HG02885 (cell line): ENCODE measurements around the gene ITPRIP.

Source experiments
- ATAC-seq: cut with Tn5 transposase; IDR thresholded peaks from one replicate; pipeline ENCODE4 v1.9.1; 2021; ENCODE audit warnings: mild to moderate bottlenecking; ENCODE audit not compliant: unreplicated experiment, poor library complexity

The ITPRIP gene

GRCh38 chr10:104309980-104310978 is 28.0 kb downstream of the ITPRIP start:
- ATAC-seq, result no peak

- peak; percentile 84 for ATAC-seq
Measured at GRCh38 chr10:104308439-104308903, 29.8 kb downstream of the ITPRIP start.

DNA sequence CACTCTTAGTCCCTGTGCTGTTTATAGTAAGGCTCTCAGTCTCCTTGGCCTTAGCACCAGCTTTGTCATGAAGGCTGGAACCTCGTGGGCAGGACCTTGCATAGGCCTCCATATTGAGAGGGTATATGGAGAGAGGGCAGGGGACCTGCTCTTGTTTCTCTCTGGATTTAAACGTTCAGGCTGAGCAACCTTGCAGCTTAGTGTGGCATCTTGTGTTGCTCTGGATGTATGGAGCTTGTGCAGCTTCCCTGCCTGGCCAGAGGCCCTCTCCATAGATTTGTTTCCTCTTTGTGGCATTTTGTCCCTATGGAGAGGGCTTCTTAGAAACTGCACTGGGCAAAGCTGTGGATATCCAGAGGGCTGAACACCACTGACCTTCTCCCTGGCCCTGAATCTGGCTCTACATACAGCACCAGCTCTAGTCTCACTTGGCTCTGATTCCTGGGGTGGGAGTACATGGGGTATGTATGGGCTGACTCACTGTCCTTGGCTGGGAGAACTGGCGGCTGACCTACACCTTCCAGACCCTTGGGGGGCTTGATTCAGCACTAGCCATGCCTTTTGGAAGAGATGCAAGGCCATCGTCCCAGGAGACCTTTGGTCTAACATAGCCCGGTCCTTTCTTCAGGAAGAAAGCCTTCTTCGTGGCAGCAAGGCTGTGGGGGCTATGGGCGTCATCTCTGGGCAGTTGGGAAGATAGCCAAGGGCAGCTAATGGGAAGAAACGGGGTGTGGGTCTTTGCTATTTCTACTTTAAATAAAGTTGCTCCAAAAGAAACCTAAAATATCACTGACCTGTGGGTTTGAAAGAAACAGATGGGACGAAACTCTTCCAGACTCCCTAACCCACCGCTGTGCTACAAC is 30.5 kb downstream of the ITPRIP start:
- ATAC-seq, result no peak

DNA sequence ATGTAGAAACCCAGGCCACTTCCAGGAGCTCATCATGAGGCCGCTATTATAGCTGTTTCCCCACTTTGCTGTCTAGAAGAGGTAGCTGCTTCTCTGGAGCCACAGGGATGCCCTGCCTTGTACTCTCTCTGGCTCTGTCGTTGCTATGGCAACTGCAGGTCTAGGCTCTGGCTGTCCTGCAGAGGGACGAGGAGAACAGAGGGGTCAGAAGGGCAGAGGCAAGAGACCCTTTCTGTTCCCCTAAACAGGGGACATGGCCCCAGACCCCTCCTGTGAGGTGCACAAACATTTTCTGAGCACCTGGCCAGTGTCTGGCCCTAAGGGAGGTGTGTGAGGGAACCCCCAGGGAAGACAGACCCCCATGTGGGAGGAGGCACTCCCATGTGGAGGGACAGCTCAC is 31.4 kb downstream of the ITPRIP start:
- ATAC-seq, result no peak

- no peak for ATAC-seq
Measured at GRCh38 chr10:104304927-104305326, 33.3 kb downstream of the ITPRIP start.

- ATAC-seq, result no peak
Measured at GRCh38 chr10:104304356-104304745, 33.9 kb downstream of the ITPRIP start.

DNA sequence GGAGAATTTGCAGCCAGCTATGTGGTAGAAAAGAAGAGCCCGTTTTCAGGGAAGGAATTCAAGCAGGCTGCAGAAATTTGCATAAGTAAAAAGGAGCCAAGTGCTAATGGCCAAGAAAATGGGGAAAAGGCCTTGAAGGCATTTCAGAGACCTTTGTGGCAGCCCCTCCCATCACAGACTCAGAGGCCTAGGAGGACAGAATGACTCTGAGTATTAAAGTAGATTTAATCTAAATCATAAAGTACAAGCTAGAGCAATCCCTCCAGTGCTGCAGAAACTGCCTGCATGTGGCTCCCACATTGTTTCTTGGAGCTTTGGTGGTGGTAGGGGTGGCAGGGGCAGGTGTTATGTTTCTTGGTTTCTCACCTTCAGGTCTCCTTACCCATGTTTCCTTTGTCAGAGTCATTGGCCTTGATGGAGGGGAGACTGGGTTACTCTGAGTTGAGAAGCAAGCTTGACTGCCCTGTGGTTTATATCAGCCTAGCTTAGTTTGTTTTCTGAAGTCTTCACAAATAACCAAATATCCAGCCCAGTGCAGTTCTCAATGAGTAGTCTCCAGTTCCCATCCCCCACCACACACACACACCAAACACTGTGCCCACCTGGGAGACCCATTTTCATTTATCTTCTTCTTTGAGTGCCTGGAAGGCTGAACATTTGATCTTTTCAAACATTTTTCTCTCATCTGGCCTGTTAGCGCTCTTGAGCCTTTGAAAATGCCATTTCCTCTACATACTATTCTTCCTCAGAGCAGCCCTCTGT is 34.5 kb downstream of the ITPRIP start:
- no peak for ATAC-seq

GRCh38 chr10:104301907-104302690 is 36.2 kb downstream of the ITPRIP start:
- no peak for ATAC-seq

DNA sequence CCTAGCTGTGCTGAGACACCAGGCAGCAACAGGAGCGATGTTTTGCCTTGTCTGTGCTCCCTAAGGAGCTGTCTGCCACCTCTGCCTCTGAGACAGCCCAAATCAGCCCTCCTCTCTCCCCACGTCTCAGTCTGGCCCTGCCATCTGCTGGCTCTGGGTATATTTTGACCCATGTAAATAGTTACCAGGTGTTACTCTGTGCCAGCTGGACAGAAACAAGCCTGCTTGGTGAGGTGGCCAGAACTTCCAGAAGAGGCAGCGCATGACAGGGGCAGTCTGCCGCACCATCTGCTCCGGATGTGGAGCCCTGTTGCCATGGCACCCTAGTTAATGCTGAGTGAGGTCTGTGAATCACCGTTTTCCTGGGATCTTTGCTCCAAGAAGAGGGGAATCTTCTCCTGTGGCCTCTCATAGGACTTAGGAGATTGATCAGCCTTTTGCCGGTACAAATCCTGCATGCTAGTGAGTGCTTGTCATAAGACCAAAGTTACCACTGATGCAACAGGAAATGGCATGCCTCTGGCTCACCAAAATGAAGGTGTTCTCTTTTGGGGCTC is 37.5 kb downstream of the ITPRIP start:
- no peak for ATAC-seq

DNA sequence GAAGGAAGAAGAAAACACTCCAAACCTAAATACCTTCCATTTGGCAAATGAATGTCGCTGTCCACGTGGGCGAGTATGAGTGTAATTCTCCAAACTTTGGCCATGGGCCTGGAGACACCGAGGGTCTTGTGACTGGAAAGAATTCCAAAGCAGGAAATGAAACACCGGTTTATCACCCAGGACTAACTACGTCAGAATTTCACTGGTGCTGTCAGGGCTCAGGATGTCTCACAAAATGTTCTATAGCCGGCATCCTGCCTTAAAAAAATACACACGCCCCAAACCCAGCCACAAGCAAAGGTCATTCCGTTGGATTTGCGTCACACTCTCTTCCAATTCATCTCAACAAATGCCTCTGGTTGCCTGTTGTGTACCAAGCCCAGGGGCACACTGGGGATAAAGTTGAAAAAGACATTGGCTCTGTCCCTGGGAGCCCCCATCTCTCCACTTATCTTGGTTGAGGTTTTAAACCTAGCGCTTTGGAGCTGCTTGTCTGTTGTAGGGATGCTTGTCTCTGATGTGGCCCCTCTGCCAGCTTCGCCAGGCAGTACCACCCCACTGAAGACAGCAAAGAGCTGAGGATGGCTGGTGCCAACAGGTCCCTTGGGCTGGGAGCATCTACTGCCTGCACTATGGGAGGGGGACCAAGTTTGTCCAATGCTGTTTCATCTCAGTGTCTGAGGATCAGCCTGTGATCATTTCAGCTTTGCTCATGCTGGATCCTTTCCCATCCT is 38.1 kb downstream of the ITPRIP start:
- no peak for ATAC-seq

DNA sequence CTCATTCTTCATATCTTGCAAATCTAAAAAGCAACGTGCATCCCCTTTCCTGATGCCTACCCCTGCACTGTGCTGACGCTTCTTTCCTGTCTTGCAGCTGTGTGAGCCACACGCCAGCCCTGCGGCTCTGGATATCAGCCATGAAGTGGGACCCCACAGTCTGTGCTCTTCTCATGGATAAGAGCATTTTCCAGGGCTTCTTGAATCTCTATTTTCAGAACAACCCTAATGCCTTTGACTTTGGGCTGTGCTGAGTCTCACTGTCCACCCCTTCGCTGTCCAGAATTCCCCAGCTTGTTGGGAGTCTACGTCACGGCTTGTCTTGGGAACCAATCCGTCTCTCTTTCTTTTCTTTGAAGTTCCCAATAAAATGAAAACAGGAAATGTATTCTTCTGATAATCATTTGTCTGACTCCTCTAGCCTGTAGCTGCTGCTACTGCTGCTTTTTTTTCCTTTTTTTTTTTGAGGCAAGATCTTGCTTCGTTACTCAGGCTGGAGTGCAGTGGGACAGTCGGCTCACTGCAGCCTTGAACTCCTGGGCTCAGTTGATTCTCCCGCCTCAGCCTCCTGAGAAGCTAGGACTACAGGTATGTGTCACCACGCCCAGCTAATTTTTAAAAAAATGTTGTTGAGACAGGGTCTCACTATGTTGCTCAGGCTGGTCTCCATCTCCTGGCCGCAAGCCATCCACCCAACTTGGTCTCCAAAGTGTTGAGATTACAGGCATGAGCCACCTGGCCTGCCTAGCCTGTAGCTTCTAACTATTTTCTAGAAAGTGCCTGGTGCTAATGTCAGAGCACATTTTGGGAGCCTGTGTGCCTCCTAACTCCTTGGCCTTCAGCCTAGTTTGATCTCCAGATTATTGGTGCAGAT is 39.0 kb downstream of the ITPRIP start:
- no peak for ATAC-seq

GRCh38 chr10:104297697-104298660 is 40.3 kb downstream of the ITPRIP start:
- no peak for ATAC-seq

DNA sequence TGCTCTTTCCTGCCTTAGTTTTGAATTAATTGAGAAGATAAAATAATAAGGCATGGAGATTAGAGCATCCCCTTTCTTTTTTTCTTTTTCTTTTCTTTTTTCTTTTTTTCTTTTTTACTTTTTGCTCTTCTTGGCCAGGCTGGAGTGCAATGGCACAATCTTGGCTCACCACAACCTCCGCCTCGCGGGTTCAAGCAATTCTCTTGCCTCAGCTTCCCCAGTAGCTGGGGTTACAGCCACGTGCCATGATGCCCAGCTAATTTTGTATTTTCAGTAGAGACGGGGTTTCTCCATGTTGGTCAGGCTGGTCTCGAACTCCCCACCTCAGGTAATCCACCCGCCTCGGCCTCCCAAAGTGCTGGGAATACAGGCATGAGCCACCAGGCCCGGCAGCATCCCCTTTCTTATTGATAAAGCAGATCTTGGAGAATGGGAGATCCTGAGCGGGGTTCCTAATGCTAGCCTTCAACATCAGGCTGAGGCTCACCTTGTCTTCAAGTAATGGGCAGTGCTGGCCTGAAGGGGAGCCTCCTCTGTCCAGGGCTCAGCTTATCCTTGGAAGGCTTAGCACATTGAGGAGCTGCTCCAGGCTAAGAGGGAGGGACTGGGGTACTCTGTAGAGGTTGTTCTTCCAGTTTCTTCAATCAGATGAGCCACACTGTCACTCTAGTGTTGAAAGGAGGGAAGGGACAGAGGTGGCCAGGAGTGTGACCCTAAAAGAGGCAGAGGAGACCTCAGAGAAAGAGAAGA is 41.4 kb downstream of the ITPRIP start:
- no peak for ATAC-seq

DNA sequence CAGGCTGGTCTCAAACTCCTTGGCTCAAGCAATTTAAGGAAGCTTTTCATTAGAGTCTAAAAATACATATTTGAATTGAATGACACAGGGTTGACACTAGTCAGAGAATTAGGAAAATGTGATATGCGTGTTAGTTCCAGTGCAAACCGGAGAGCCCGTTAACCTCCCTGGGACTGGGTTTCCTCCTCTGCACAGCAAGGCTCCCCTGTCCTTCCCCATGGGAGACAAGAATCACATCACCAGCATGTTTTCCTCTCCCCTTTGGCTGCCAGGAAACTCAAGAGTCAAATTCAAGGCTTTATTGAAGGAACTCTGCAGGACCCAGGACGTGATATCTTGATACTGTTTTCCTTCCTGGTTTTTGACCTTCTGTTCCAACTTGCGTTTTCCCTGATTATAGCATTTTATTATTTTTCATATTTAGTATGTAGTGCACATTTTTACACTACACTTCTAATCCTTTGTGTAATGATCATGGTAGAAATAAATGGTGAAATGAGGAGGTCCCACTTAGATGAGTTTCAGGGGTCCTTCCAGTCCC is 44.4 kb downstream of the ITPRIP start:
- ATAC-seq, result no peak

- ATAC-seq, result no peak
Measured at GRCh38 chr10:104293011-104293410, 45.3 kb downstream of the ITPRIP start.
